Measurements from ENCODE around the gene EPB41L2.

Gene EPB41L2

GRCh38 chr6:130796313-130796905 is 266.6 kb downstream of the EPB41L2 start:
- DNase-seq (ENCODE audit: low read depth): peak; percentile 49

GRCh38 chr6:130794738-130795137 is 268.3 kb downstream of the EPB41L2 start:
- DNase-seq (ENCODE audit: low read depth): no peak

GRCh38 chr6:130794010-130794697 is 268.9 kb downstream of the EPB41L2 start:
- DNase-seq (ENCODE audit: low read depth): no peak
